Measurements from ENCODE around the gene METTL3. TPM values are rescaled to one million over a fixed set of nuclear protein-coding genes. Genes with fewer than 3 reads are reported as not detected.
A peak's percentile ranks its signal among the peaks of the same experiment; 100 is the strongest.

The METTL3 gene
- total RNA-seq, 4 donors from 2014 or later: 16.5 to 52.4 (median 34.6) TPM

GRCh38 chr14:21476523-21476924 lies 34.6 kb downstream of the METTL3 start:
- intact Hi-C loops (cut with DNase I; ENCODE audit: low total_unique reads): loop anchor here (1.0 to 5.0 kb wide), 3 partner anchors 35 to 209 kb away; partner anchors contain the start of genes HNRNPC, METTL3 and SUPT16H
- H3K4me3 ChIP-seq: peak overlapping the region; percentile 66 to 90 (median 80)
- DNase-seq (peak in 1 of 2 donors; percentile 82), ATAC-seq (peak; percentile 72 to 74)
- peaks cover 0 to 25% of the 10 kb centered on the region in 2 donors for H3K36me3 ChIP-seq
- TF ChIP-seq, protein P1, sequence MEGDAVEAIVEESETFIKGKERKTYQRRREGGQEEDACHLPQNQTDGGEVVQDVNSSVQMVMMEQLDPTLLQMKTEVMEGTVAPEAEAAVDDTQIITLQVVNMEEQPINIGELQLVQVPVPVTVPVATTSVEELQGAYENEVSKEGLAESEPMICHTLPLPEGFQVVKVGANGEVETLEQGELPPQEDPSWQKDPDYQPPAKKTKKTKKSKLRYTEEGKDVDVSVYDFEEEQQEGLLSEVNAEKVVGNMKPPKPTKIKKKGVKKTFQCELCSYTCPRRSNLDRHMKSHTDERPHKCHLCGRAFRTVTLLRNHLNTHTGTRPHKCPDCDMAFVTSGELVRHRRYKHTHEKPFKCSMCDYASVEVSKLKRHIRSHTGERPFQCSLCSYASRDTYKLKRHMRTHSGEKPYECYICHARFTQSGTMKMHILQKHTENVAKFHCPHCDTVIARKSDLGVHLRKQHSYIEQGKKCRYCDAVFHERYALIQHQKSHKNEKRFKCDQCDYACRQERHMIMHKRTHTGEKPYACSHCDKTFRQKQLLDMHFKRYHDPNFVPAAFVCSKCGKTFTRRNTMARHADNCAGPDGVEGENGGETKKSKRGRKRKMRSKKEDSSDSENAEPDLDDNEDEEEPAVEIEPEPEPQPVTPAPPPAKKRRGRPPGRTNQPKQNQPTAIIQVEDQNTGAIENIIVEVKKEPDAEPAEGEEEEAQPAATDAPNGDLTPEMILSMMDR (IDR thresholded peaks at IDR 0.05 in 4 of 5, conservative IDR thresholded peaks at IDR 0.05 in 1 of 5): no peak
- no peak for TF ChIP-seq POLR2A (IDR thresholded peaks at IDR 0.05)
- no peaks in the 10 kb centered on the region for H3K9me3 ChIP-seq
- peaks cover 19 to 20% of the 10 kb centered on the region in 2 donors for H3K4me1 ChIP-seq
- no peaks in the 10 kb centered on the region for H3K27me3 ChIP-seq
- peak overlapping the region; percentile 83 to 89 (median 87) for H3K27ac ChIP-seq
- in situ Hi-C loops (cut with MboI; ENCODE audit: low sequenced_read_pairs in 4 of 4): no loop called here

- no peak for TF ChIP-seq POLR2A (IDR thresholded peaks at IDR 0.05)
- TF ChIP-seq, protein P1 (IDR thresholded peaks at IDR 0.05 in 4 of 5, conservative IDR thresholded peaks at IDR 0.05 in 1 of 5): no peak
- peaks cover 19 to 20% of the 10 kb centered on the region in 2 donors for H3K4me1 ChIP-seq
- H3K27ac ChIP-seq: peak overlapping the region; percentile 83 to 89 (median 87)
- H3K27me3 ChIP-seq: no peaks in the 10 kb centered on the region
- peaks cover 0 to 22% of the 10 kb centered on the region in 2 donors for H3K36me3 ChIP-seq
- intact Hi-C loops (cut with DNase I; ENCODE audit: low total_unique reads) (loop anchor here (1.0 to 5.0 kb wide), 3 partner anchors 35 to 209 kb away; partner anchors contain the start of genes HNRNPC, METTL3 and SUPT16H), in situ Hi-C loops (cut with MboI; ENCODE audit: low sequenced_read_pairs in 4 of 4) (no loop called here)
- H3K9me3 ChIP-seq: no peaks in the 10 kb centered on the region
- peak in 1 of 2 donors; percentile 1 for ATAC-seq
- no peak for DNase-seq
- peak overlapping the region; percentile 66 to 90 (median 80) for H3K4me3 ChIP-seq
Measured at GRCh38 chr14:21475767-21476522, 35.2 kb downstream of the METTL3 start.

- Histone ChIP-seq H3K27me3 (no peaks in the 10 kb centered on the region), H3K27ac (no peak overlapping the region), H3K9me3 (no peaks in the 10 kb centered on the region), H3K4me1 (no peaks in the 10 kb centered on the region), H3K36me3 (peaks cover 0 to 52% of the 10 kb centered on the region in 2 donors), H3K4me3 (no peak overlapping the region)
- intact Hi-C loops (cut with DNase I; ENCODE audit: low total_unique reads) (no loop called here), in situ Hi-C loops (cut with MboI; ENCODE audit: low sequenced_read_pairs in 4 of 4) (no loop called here)
- DNase-seq (no peak), ATAC-seq (no peak)
- TF ChIP-seq, protein P1 (IDR thresholded peaks at IDR 0.05 in 4 of 5, conservative IDR thresholded peaks at IDR 0.05 in 1 of 5): no peak
- TF ChIP-seq POLR2A (IDR thresholded peaks at IDR 0.05): no peak
Measured at GRCh38 chr14:21467616-21468015, 43.5 kb downstream of the METTL3 start.

GRCh38 chr14:21455912-21456667 lies 55.0 kb downstream of the METTL3 start, which contains the start of gene CHD8:
CHD8 (minus strand) TSS chr14:21456123; CDS start chr14:21431643, 24,480 bp downstream.
- Histone ChIP-seq H3K36me3 (peaks cover 0 to 17% of the 10 kb centered on the region in 2 donors), H3K27me3 (no peaks in the 10 kb centered on the region), H3K27ac (peak within 1 kb of the TSS; percentile 88 to 98 (median 94)), H3K9me3 (no peaks in the 10 kb centered on the region), H3K4me3 (peak within 1 kb of the TSS; percentile 68 to 97 (median 92)), H3K4me1 (peaks cover 12 to 15% of the 10 kb centered on the region in 2 donors)
- TF ChIP-seq, protein P1 (IDR thresholded peaks at IDR 0.05 in 4 of 5, conservative IDR thresholded peaks at IDR 0.05 in 1 of 5): peak; percentile 41 to 61 (median 54)
- TF ChIP-seq POLR2A (IDR thresholded peaks at IDR 0.05): peak; percentile 27 to 58
- peak; percentile 98 to 99 for ATAC-seq
- in situ Hi-C loops (cut with MboI; ENCODE audit: low sequenced_read_pairs in 4 of 4) (no loop called here), intact Hi-C loops (cut with DNase I; ENCODE audit: low total_unique reads) (loop anchor here (1.0 to 10.0 kb wide), 6 partner anchors 19 to 771 kb away; partner anchors contain the start of genes ANG, METTL3, RNASE4 and TOX4)
- DNase-seq: peak; percentile 99 to 100

Measured in gastrocnemius medialis (tissue), 4 donors.